Stimulated activated CD4-positive, alpha-beta T cell treated with anti-CD3 and anti-CD28 coated beads, TNF-alpha, amount 100 ng/mL, for 1 hour (primary cell): ENCODE measurements around the gene CAMK2N2.

Experiments used
- DNase-seq, 3 donors: peaks; one replicate each; pipeline ENCODE4 v3.0.0-alpha.2; 2020; ENCODE audit warnings: low read depth in 3 of 3, low spot score in 1 of 3

Gene CAMK2N2

DNA sequence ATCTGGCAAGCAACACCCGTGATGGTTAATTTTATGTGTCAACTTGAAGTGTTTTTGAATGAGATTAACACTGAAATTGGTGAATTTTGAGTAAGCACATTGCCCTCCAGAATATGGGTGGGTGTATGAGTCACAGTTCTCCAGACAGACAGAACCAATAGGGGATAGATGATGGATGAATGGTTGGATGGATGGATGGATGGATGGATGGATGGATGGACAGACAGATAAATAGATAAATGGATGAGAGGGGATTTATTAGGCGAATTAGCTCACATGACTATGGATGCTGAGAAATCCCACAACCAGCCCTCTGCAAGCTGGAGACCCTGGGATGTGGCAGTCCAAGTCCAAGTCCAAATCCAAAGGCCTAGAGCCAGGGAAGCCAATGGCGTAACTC is 37.4 kb downstream of the CAMK2N2 start:
- no peak for DNase-seq

DNA sequence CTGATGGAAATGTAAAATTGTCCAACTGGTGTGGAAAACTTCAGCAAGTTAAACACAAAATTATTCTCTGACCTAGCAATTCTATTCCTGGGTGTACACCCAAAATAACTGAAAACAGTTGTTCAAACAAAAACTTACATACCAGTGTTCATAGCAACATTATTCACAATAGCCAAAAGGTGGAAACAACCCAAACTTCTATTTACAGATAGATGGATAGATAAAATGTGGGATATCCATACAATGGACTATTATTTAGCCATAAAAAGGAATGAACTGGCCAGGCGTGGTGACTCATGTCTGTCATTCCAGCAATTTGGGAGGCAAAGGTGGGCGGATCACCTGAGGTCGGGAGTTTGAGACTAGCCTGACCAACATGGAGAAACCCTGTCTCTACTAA is 38.8 kb downstream of the CAMK2N2 start:
- no peak for DNase-seq

DNA sequence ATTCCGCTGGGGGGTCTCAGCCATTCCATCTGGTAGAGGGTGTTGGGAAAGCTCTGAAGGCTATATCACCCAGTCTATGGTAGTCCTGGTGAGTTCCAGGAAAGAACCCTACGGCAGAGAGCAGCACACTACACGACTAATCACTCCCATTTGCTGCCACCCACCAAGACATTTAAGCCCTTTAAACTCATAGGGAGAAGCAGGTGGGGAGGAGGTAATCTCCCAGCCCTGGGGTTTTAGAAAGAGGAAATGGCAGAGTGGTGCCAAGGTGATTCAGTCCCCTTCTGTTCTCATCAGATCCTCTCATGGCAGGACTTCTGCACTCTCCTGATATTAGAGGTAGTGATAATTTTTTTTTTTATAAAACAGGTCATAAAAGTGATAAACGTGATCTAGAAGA is 42.5 kb downstream of the CAMK2N2 start:
- DNase-seq = no peak

DNA sequence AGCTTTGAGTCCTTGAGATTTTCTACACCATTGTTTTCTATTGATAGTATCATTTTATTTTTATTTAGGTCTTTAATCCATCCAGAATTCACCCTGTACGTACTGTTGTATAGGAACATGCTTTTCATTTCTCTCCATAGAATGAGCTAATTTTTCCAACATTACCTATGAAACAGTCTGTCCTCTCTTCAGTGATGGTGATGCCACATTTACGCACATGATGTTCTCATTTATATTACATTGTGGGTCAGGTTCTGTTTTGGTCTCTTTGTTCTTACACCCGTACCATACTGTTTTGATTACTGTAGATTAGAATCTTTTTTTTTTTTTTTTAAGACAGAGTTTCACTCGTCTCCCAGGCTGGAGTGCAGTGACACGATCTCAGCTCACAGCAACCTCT is 49.6 kb downstream of the CAMK2N2 start:
- DNase-seq = no peak

DNA sequence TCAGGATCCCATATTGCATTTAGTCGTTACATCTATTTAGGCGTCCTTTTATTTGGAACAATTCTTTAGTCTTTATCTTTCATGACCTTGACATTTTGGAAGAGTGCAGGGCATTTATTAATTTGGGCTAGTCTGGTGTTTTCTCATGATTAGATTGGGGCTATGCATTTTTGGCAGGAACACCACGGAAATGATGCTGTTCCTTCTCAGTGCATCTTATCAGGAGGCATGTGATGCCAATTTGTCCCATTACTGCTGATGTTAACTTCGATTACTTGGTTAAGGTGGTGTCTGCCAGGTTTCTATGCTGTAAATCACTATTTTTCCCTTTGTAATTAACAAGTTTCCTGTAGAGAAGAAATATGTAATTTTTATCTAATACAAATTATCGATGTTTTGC is 50.1 kb downstream of the CAMK2N2 start:
- no peak for DNase-seq
